Muscle of back (tissue), 11 donors: ENCODE results near the gene RAI14. TPM values are rescaled to one million over a fixed set of nuclear protein-coding genes. Genes with fewer than 3 reads are reported as not detected.
A peak's percentile ranks its signal among the peaks of the same experiment; 100 is the strongest.
"Not testable (repeated sequence)": the region's sequence is repeated elsewhere in the genome, so short reads cannot be mapped to it uniquely, and the experiment has no call there.

ENCODE experiments used
- DNase-seq, 3 donors: peaks; one replicate each; pipeline versions ENCODE4 v3.0.0 to v3.0.0-alpha.2; 2013
- polyA plus RNA-seq, 10 donors: library from polyadenylated mRNA; unstranded; fragments of 120-200 nt; gene quantifications; one replicate each; pipeline ENCODE4 v1.2.1, GENCODE V29; 2013; ENCODE audit not compliant: insufficient read length in 10 of 10

The RAI14 gene
- polyA plus RNA-seq, 10 donors = 25.5 to 45.3 (median 30.4) TPM

- no peak for DNase-seq
These were observed 111.1 kb downstream of the RAI14 start for GRCh38 chr5:34767180-34767579.

- no peak for DNase-seq
These were observed 114.4 kb downstream of the RAI14 start for GRCh38 chr5:34770486-34770885.

GRCh38 chr5:34771076-34771475 is 114.9 kb downstream of the RAI14 start:
- DNase-seq = peak in 1 of 3 donors; percentile 9

- no peak for DNase-seq
These were observed 116.4 kb downstream of the RAI14 start for GRCh38 chr5:34772267-34773098.

GRCh38 chr5:34774139-34774538 is 118.0 kb downstream of the RAI14 start:
- DNase-seq = no peak

GRCh38 chr5:34774678-34775077 is 118.5 kb downstream of the RAI14 start:
- DNase-seq = not testable (repeated sequence)

- no peak for DNase-seq
These were observed 119.8 kb downstream of the RAI14 start for GRCh38 chr5:34775886-34776285.

GRCh38 chr5:34778091-34778850 is 122.1 kb downstream of the RAI14 start:
- no peak for DNase-seq

- DNase-seq = not testable (repeated sequence)
These were observed 127.8 kb downstream of the RAI14 start for GRCh38 chr5:34783892-34784291.

GRCh38 chr5:34787035-34787434 is 130.9 kb downstream of the RAI14 start:
- DNase-seq = no peak

- peak in 2 of 3 donors; percentile 30 to 53 for DNase-seq
These were observed 132.9 kb downstream of the RAI14 start for GRCh38 chr5:34789021-34789531.

- DNase-seq = no peak
These were observed 133.5 kb downstream of the RAI14 start for GRCh38 chr5:34789639-34790038.

- DNase-seq = no peak
These were observed 133.9 kb downstream of the RAI14 start for GRCh38 chr5:34790069-34790468.

GRCh38 chr5:34791761-34792244 is 135.7 kb downstream of the RAI14 start:
- DNase-seq = no peak

GRCh38 chr5:34802834-34803563 is 146.9 kb downstream of the RAI14 start:
- no peak for DNase-seq

GRCh38 chr5:34803974-34804732 is 148.0 kb downstream of the RAI14 start:
- DNase-seq = peak in 2 of 3 donors; percentile 54 to 73

GRCh38 chr5:34804913-34805312 is 148.8 kb downstream of the RAI14 start:
- peak in 1 of 3 donors; percentile 18 for DNase-seq

GRCh38 chr5:34806532-34806931 is 150.4 kb downstream of the RAI14 start:
- DNase-seq = no peak

- no peak for DNase-seq
These were observed 155.6 kb downstream of the RAI14 start for GRCh38 chr5:34811706-34812105.

- no peak for DNase-seq
These were observed 157.4 kb downstream of the RAI14 start for GRCh38 chr5:34813509-34813908.
